Measurements from ENCODE around the gene HBA1.
"Not testable (repeated sequence)": the region's sequence is repeated elsewhere in the genome, so short reads cannot be mapped to it uniquely, and the experiment has no call there.

HBA1 gene

DNA sequence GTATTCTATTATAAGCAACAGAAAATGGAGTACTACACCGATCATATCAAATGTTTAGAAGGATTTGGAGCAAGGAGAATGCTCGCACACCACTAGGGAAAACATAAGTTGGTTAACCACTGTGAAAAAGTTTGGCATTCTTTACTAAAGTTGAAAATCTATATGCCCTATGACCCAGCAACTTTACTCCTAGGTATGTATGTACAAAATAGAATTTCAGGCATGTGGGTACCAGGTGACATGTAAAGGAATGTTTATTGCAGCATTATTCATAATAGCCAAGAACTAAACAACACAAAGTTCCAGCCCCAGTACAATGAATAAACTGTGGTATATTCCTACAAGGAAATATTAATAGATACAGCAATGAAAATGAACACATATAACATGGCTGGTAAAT lies 29.8 kb upstream of the HBA1 start:
- no peak for FAIRE-seq
- TF ChIP-seq POLR2A (IDR thresholded peaks at IDR 0.05; ENCODE audit: low read depth, low read length) (no peak), POLR2AphosphoS5 (IDR thresholded peaks at IDR 0.05; ENCODE audit: low read depth, low read length) (no peak), TAF1 (IDR thresholded peaks at IDR 0.05; ENCODE audit: borderline replicate concordance, low read depth, low read length) (no peak)
- no peak for DNase-seq (ENCODE audit: insufficient read length)

GRCh38 chr16:149024-149660 lies 27.3 kb upstream of the HBA1 start:
- no peak for FAIRE-seq
- TF ChIP-seq TAF1 (IDR thresholded peaks at IDR 0.05; ENCODE audit: borderline replicate concordance, low read depth, low read length) (no peak), POLR2A (IDR thresholded peaks at IDR 0.05; ENCODE audit: low read depth, low read length) (no peak), POLR2AphosphoS5 (IDR thresholded peaks at IDR 0.05; ENCODE audit: low read depth, low read length) (no peak)
- DNase-seq (ENCODE audit: insufficient read length), result no peak

GRCh38 chr16:152141-153128 lies 24.0 kb upstream of the HBA1 start, which contains the start of gene HBZ:
Gene HBZ (plus strand): TSS chr16:152644. CDS start chr16:152910, 266 bp downstream.
- no peak for TF ChIP-seq TAF1 (IDR thresholded peaks at IDR 0.05; ENCODE audit: borderline replicate concordance, low read depth, low read length)
- no peak for TF ChIP-seq POLR2A (IDR thresholded peaks at IDR 0.05; ENCODE audit: low read depth, low read length)
- no peak for TF ChIP-seq POLR2AphosphoS5 (IDR thresholded peaks at IDR 0.05; ENCODE audit: low read depth, low read length)
- FAIRE-seq (no peak), DNase-seq (ENCODE audit: insufficient read length) (no peak)

DNA sequence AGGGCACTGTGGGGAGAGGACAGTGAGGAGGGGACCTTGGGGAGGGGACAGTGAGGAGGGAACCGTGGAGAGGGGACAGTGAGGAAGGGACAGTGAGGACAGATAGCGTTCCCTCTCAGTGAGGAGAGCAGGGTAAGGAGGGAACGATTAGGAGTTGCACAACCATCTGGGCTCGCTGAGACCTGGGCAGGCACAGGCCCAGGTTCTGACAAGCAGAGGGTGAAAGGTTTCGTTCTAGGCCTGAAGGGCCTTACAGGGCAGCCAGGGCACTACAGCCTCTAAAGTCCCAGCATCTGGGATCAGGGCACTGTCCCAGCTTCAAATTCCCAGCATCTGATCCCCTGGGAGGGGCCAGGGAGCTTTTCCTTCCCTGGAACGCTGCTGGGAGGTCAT lies 23.4 kb upstream of the HBA1 start:
- DNase-seq (ENCODE audit: insufficient read length), result not testable (repeated sequence)
- FAIRE-seq, result peak; percentile 30

DNA sequence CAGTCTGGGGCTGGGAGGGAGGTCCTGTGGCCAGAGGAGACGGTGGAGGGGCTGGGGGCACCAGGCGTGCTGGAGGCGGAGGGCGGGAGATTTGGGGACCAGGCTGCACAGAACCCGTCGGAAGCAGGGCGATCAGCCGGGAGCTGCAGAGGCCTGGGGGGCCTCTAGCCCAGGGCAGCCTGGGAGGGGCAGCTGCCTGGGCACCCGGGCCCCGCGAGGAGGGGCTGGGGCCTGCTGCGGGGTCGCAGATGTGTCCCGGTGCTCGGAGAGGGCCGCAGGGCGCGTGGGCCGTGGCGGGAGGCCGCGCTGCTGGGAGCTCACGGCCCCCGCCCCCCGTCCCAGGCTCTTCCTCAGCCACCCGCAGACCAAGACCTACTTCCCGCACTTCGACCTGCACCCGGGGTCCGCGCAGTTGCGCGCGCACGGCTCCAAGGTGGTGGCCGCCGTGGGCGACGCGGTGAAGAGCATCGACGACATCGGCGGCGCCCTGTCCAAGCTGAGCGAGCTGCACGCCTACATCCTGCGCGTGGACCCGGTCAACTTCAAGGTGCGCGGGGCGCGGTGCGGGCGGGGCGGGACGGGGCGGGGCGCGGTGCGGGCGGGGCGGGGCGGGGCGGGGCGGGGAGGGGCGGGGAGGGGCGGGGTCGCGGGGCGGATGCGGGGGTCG lies 22.8 kb upstream of the HBA1 start:
- FAIRE-seq, result peak; percentile 17
- DNase-seq (ENCODE audit: insufficient read length), result not testable (repeated sequence)

GRCh38 chr16:154217-155030 lies 22.1 kb upstream of the HBA1 start:
- FAIRE-seq (no peak), DNase-seq (ENCODE audit: insufficient read length) (no peak)
- no peak for TF ChIP-seq TAF1 (IDR thresholded peaks at IDR 0.05; ENCODE audit: borderline replicate concordance, low read depth, low read length)
- no peak for TF ChIP-seq POLR2AphosphoS5 (IDR thresholded peaks at IDR 0.05; ENCODE audit: low read depth, low read length)
- no peak for TF ChIP-seq POLR2A (IDR thresholded peaks at IDR 0.05; ENCODE audit: low read depth, low read length)

DNA sequence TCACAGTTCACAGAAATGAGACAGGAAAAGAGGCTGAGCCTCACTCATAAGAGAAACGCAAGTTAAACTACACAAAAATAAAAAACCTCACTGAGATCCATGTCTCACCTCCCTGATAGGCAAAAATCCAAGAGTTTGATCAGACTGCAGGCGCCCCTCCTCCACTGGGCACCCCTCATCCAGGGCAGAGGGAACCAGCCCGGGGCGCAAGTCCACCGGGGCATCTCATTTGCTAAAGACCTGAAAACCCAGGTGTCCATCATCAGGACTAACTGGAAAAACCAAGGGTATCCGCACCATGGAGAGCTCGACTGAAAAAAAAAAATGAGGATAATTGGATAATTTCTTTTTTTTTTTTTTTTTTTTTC lies 21.5 kb upstream of the HBA1 start:
- FAIRE-seq (no peak), DNase-seq (ENCODE audit: insufficient read length) (no peak)
- TF ChIP-seq POLR2A (IDR thresholded peaks at IDR 0.05; ENCODE audit: low read depth, low read length) (no peak), POLR2AphosphoS5 (IDR thresholded peaks at IDR 0.05; ENCODE audit: low read depth, low read length) (no peak)

DNA sequence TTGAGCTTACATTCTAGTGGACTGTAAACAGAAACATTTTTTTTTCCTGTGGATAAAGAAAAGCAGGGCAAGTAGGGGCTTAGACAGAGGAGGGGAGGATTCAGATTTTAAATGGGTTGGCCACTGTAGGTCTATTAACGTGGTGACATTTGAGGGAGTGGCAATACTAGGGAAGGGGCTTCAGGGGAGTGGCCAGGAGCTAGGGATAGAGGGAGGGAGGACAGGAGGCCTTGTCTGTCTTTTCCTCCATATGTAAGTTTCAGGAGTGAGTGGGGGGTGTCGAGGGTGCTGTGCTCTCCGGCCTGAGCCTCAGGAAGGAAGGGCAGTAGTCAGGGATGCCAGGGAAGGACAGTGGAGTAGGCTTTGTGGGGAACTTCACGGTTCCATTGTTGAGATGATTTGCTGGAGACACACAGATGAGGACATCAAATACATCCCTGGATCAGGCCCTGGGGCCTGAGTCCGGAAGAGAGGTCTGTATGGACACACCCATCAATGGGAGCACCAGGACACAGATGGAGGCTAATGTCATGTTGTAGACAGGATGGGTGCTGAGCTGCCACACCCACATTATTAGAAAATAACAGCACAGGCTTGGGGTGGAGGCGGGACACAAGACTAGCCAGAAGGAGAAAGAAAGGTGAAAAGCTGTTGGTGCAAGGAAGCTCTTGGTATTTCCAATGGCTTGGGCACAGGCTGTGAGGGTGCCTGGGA lies 17.2 kb upstream of the HBA1 start:
- TF ChIP-seq POLR2AphosphoS5 (IDR thresholded peaks at IDR 0.05; ENCODE audit: low read depth, low read length) (no peak), TAF1 (IDR thresholded peaks at IDR 0.05; ENCODE audit: borderline replicate concordance, low read depth, low read length) (no peak)
- no peak for FAIRE-seq

GRCh38 chr16:160242-160641 lies 16.2 kb upstream of the HBA1 start:
- not testable (repeated sequence) for DNase-seq (ENCODE audit: insufficient read length); FAIRE-seq

More for the DNA sequence above, 17.2 kb upstream of the HBA1 start:
- DNase-seq (ENCODE audit: insufficient read length), result no peak

GRCh38 chr16:160691-161190 lies 15.7 kb upstream of the HBA1 start:
- TF ChIP-seq POLR2AphosphoS5 (IDR thresholded peaks at IDR 0.05; ENCODE audit: low read depth, low read length) (no peak), TAF1 (IDR thresholded peaks at IDR 0.05; ENCODE audit: borderline replicate concordance, low read depth, low read length) (no peak), POLR2A (IDR thresholded peaks at IDR 0.05; ENCODE audit: low read depth, low read length) (no peak)
- DNase-seq (ENCODE audit: insufficient read length) (no peak), FAIRE-seq (no peak)

Measured in GM12892 (cell line).